Measurements from ENCODE around the gene PBX1. TPM values are rescaled to one million over a fixed set of nuclear protein-coding genes. Genes with fewer than 3 reads are reported as not detected.

The PBX1 gene
- total RNA-seq, 1 donor from 2014 or later = 257 TPM

DNA sequence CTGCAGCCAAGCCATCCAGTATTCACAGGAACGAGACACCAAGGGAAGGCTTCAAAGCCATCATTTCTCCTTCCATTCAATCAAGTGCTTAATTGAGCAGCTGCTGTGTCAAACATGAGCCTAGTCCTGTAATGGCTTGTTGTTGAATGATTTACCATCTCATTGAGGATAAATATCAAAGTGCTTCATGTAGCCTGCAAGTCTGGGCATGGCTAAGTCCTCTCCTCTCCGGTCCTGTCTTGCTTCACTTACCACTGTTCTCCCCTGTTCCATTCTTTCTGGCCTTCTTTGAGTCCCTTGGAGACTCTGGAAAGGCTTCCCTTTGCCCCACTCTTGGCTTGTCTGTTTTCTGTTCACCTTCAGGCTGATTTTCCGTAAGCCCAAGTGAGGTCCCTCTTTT lies 279.8 kb downstream of the PBX1 start:
- no peak overlapping the region for H3K4me3 Mint-ChIP-seq
- H3K36me3 Mint-ChIP-seq = peaks cover 52% of the 10 kb centered on the region
- H3K27ac Mint-ChIP-seq = peak overlapping the region; percentile 52
- no peaks in the 10 kb centered on the region for H3K9me3 Mint-ChIP-seq
- no peak for DNase-seq (ENCODE audit: extremely low spot score, unreplicated experiment)
- TF ChIP-seq, protein P1, sequence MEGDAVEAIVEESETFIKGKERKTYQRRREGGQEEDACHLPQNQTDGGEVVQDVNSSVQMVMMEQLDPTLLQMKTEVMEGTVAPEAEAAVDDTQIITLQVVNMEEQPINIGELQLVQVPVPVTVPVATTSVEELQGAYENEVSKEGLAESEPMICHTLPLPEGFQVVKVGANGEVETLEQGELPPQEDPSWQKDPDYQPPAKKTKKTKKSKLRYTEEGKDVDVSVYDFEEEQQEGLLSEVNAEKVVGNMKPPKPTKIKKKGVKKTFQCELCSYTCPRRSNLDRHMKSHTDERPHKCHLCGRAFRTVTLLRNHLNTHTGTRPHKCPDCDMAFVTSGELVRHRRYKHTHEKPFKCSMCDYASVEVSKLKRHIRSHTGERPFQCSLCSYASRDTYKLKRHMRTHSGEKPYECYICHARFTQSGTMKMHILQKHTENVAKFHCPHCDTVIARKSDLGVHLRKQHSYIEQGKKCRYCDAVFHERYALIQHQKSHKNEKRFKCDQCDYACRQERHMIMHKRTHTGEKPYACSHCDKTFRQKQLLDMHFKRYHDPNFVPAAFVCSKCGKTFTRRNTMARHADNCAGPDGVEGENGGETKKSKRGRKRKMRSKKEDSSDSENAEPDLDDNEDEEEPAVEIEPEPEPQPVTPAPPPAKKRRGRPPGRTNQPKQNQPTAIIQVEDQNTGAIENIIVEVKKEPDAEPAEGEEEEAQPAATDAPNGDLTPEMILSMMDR (conservative IDR thresholded peaks at IDR 0.05) = no peak
- peaks cover 32% of the 10 kb centered on the region for H3K4me1 Mint-ChIP-seq (ENCODE audit: unreplicated experiment)
- no peaks in the 10 kb centered on the region for H3K27me3 Mint-ChIP-seq

GRCh38 chr1:164840936-164841335 lies 282.0 kb downstream of the PBX1 start:
- Mint-ChIP-seq H3K27me3 (no peaks in the 10 kb centered on the region), H3K9me3 (no peaks in the 10 kb centered on the region), H3K36me3 (peaks cover 69% of the 10 kb centered on the region), H3K27ac (peak overlapping the region; percentile 58), H3K4me1 (ENCODE audit: unreplicated experiment) (peaks cover 31% of the 10 kb centered on the region), H3K4me3 (no peak overlapping the region)
- no peak for DNase-seq (ENCODE audit: extremely low spot score, unreplicated experiment)
- TF ChIP-seq, protein P1 (conservative IDR thresholded peaks at IDR 0.05) = no peak

GRCh38 chr1:164841702-164842465 lies 282.9 kb downstream of the PBX1 start:
- Mint-ChIP-seq H3K4me3 (no peak overlapping the region), H3K4me1 (ENCODE audit: unreplicated experiment) (peaks cover 24% of the 10 kb centered on the region), H3K9me3 (no peaks in the 10 kb centered on the region), H3K36me3 (peaks cover 69% of the 10 kb centered on the region), H3K27me3 (no peaks in the 10 kb centered on the region), H3K27ac (no peak overlapping the region)
- no peak for DNase-seq (ENCODE audit: extremely low spot score, unreplicated experiment)
- TF ChIP-seq, protein P1 (conservative IDR thresholded peaks at IDR 0.05) = no peak

DNA sequence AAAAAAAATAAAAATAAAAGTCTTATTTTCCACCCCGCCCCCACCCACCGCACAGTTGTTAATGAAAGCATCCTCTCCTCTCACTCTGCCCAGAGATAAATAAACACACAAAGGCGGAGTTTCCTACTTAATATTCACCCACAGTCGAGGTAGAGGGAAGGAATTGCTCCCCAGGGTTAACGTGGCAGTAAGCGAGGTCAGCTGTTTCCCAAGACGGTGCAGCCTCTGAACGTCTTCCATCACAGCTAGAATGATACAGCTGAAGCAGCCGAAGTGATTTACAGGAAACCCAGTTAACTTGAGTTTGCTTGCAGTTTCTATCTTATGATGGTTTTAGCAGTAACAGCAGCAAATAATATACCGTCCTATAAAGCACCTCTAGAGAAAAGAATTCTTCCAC lies 283.9 kb downstream of the PBX1 start:
- Mint-ChIP-seq H3K27me3 (no peaks in the 10 kb centered on the region), H3K9me3 (no peaks in the 10 kb centered on the region), H3K36me3 (peaks cover 72% of the 10 kb centered on the region), H3K27ac (peak overlapping the region; percentile 73), H3K4me3 (peak overlapping the region; percentile 23), H3K4me1 (ENCODE audit: unreplicated experiment) (peaks cover 30% of the 10 kb centered on the region)
- TF ChIP-seq, protein P1 (conservative IDR thresholded peaks at IDR 0.05) = no peak
- DNase-seq (ENCODE audit: extremely low spot score, unreplicated experiment) = no peak

DNA sequence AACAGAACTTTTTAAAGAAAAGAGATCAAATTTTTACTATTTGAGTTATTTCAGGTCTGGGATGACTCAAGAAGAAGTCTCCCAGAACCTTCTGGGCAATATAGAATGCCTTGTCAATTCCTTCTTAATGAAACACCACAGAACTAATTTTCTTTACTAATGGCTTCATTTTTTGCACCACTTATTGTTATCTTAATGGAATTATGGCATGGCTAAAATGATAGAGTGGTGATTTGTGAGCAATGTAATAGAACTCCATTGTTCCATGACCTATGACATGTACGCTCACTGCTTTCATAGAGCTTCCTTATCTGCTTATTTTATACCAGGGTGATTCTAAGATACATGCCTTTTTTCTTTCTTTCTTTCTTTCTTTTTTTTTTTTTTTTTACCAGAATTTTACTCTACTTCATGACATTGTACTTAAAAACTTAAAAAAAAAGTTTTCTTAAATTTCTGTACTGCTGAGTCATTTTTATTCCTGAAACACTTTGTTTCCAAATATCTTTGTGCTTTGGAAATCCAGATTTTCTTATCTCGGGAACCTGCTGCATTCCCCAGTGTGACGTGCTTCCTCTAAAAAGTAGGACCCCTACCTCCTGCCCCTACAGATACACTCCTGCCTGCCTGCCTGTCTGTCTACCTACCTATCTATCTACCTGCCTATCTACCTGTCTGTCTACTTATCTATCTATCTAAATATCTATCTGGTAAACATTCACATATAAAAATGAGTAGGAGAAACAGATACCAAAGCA lies 284.9 kb downstream of the PBX1 start:
- TF ChIP-seq, protein P1 (conservative IDR thresholded peaks at IDR 0.05) = no peak
- Mint-ChIP-seq H3K27me3 (no peaks in the 10 kb centered on the region), H3K36me3 (peaks cover 77% of the 10 kb centered on the region), H3K4me1 (ENCODE audit: unreplicated experiment) (peaks cover 39% of the 10 kb centered on the region), H3K9me3 (no peaks in the 10 kb centered on the region), H3K4me3 (no peak overlapping the region), H3K27ac (peak overlapping the region; percentile 73)
- no peak for DNase-seq (ENCODE audit: extremely low spot score, unreplicated experiment)
